Measurements from ENCODE around the gene AGAP4. TPM values are rescaled to one million over a fixed set of nuclear protein-coding genes. Genes with fewer than 3 reads are reported as not detected.
"Not testable (repeated sequence)": the region's sequence is repeated elsewhere in the genome, so short reads cannot be mapped to it uniquely, and the experiment has no call there.

The AGAP4 gene
- total RNA-seq, 1 donor from 2014 or later, result 5.3 TPM

GRCh38 chr10:45794761-45795160 is 52.5 kb downstream of the AGAP4 start:
- H3K36me3 ChIP-seq (ENCODE audit: control insufficient read depth, insufficient read depth, low read length); FAIRE-seq; DNase-seq (ENCODE audit: low read depth); H3K4me3 ChIP-seq (ENCODE audit: low read depth, low read length); H3K27me3 ChIP-seq (ENCODE audit: control insufficient read depth, insufficient read depth, low read length): not testable (repeated sequence)

- not testable (repeated sequence) for H3K27me3 ChIP-seq (ENCODE audit: control insufficient read depth, insufficient read depth, low read length); FAIRE-seq; H3K4me3 ChIP-seq (ENCODE audit: low read depth, low read length); H3K36me3 ChIP-seq (ENCODE audit: control insufficient read depth, insufficient read depth, low read length)
- DNase-seq (ENCODE audit: low read depth), result peak; percentile 80
Measured at GRCh38 chr10:45790694-45791426, 56.4 kb downstream of the AGAP4 start.

GRCh38 chr10:45789991-45790390 is 57.3 kb downstream of the AGAP4 start:
- FAIRE-seq; DNase-seq (ENCODE audit: low read depth); H3K4me3 ChIP-seq (ENCODE audit: low read depth, low read length); H3K27me3 ChIP-seq (ENCODE audit: control insufficient read depth, insufficient read depth, low read length); H3K36me3 ChIP-seq (ENCODE audit: control insufficient read depth, insufficient read depth, low read length): not testable (repeated sequence)

GRCh38 chr10:45787212-45787741 is 60.0 kb downstream of the AGAP4 start:
- H3K4me3 ChIP-seq (ENCODE audit: low read depth, low read length); H3K27me3 ChIP-seq (ENCODE audit: control insufficient read depth, insufficient read depth, low read length); DNase-seq (ENCODE audit: low read depth); FAIRE-seq; H3K36me3 ChIP-seq (ENCODE audit: control insufficient read depth, insufficient read depth, low read length): not testable (repeated sequence)

GRCh38 chr10:45786217-45786616 is 61.1 kb downstream of the AGAP4 start:
- DNase-seq (ENCODE audit: low read depth); H3K27me3 ChIP-seq (ENCODE audit: control insufficient read depth, insufficient read depth, low read length); FAIRE-seq; H3K4me3 ChIP-seq (ENCODE audit: low read depth, low read length); H3K36me3 ChIP-seq (ENCODE audit: control insufficient read depth, insufficient read depth, low read length): not testable (repeated sequence)

Other genes with a start within 250 kb of the AGAP4 start
- 3.9 and 4.4 TPM in 2 replicates for gene ZFAND4, start 174.7 kb downstream of the AGAP4 start, total RNA-seq
- 16.8 and 36.4 TPM in 2 replicates for gene WASHC2C, start 120.2 kb downstream of the AGAP4 start, total RNA-seq
- gene TIMM23, start 125.0 kb upstream of the AGAP4 start, total RNA-seq, result 86.4 and 114 TPM in 2 replicates
- gene NCOA4, start 183.1 kb upstream of the AGAP4 start, total RNA-seq, result 150 and 169 TPM in 2 replicates
- gene MSMB, start 198.8 kb upstream of the AGAP4 start, total RNA-seq, result 1.1 and 16.4 TPM in 2 replicates